HG02943 (cell line): ENCODE data around the gene SMIM14.
"Not testable (repeated sequence)": the region's sequence is repeated elsewhere in the genome, so short reads cannot be mapped to it uniquely, and the experiment has no call there.

Experiments
- ATAC-seq: cut with Tn5 transposase; IDR thresholded peaks from one replicate; pipeline ENCODE4 v1.9.1; 2021; ENCODE audit warnings: mild to moderate bottlenecking, low read depth, moderate library complexity; ENCODE audit not compliant: unreplicated experiment

Gene SMIM14

DNA sequence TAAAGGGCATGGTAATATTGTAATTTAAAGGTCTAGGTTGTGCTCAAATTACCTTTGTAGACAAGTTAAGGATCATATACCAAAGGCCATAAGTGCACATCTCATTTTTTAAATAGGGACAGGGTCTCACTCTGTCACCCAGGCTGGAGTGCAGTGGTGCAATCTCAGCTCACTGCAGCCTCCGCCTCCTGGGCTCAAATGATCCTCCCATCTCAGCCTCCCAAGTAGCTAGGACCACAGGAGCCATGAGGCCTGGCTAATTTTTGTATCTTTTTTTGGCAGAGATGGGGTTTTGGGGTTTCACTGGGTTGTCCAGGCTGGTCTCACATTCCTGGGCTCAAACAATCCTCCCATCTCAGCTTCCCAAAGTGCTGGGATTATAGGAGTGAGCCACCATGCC is 124.4 kb downstream of the SMIM14 start:
- ATAC-seq: not testable (repeated sequence)

DNA sequence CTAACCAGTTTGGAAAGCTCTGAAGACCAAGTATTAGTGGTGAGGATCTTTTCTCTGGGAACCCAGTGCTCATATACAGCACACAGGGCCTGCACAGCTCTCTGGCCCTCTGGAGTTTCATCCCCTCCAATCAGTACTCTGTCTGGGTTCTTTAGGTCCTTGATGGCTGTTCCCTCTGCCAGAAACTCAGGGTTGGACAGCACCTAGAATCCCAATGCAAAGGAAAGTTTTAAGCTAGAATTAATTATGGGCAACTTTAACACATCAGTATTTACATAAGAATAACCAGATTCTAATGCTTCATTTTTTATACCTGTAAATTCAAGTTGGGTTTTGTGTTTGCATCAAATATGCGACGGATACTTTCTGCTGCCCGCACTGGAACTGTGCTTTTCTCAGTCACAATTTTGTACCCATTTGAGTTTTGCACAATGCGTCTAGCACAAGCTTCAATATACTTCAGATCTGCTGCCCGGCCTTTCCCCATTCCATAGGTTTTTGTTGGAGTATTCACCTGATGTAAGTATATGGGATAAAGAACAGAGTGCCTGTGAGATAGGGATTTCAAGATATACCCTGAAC is 128.2 kb downstream of the SMIM14 start:
- ATAC-seq: no peak

DNA sequence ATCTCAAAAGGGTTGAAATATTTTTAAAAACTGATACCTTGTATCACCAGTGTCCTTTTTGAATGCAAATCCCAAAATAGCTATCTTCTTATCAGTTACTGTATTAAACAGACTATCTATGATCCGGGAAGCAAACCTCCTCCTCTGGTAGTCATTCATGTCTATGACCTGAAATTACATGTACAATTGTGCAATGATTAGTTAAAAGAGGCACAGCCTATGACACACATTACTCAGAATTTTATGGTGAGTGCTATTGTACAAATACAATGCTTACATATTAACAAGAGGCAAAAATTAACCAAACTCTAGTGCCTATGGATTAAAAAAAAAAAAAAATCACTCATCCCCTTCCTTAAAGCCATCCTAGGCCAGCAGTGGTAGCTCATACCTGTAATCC is 133.1 kb downstream of the SMIM14 start:
- no peak for ATAC-seq

DNA sequence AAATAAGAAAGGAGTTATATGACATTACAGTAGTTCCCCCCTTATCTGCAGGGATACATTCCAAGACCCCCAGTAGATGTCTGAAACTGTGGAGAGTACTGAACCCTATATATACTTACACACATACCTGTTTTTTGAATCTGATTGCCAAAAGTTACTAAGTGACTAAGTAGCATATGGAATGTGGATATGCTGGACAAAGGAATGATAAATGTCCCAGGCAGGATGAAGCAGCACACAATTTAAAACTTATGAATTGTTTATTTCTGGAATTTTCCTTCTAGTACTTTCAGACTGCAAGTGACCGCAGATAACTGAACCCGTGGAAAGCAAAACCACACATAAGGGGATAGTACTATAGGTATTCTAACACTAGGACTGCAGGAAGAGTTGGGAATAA is 134.1 kb downstream of the SMIM14 start:
- ATAC-seq: no peak

DNA sequence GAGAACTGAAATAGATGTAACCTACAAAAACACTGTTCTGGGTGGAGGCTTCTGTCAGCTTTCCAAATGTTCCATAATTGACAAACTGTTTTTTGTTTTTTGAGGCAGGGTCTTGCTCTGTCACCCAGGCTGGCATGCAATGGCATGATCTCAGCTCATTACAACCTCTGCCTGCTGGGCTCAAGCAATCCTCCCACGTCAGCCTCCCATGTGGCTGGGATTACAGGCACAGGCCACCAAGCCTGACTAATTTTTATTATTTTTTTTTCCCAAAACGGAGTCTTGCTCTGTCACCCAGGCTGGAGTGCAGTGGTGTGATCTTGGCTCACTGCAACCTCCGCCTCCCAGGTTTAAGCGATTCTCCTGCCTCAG is 136.0 kb downstream of the SMIM14 start:
- not testable (repeated sequence) for ATAC-seq

DNA sequence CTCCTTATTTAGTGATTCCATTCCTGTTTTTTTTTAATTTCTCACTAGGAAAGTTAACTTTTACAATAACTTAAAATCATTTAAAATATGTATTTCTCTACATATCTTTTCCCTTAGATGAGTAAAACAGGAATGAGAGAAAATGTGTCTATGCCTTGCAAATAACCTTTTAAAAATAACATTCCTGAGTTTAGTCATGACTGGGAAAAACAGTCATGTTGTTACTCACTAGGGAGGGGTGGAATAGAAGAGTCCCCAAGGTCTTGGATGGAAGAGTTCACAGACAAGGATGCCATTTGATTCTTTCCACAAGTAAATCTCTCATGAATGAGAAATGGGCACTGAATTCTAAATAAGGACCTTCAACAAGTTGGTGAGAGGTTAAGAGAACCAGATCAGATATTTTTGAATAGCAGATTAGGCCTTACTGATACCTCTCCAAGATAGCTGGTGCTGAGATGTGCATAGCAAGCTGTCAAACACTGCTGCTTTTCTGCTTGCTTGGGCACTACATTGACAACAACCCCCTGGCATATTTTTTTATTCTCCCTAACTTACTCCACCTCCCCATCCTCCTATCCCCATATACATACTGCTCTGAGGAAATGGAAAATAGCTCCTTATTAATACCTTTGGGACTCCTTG is 136.5 kb downstream of the SMIM14 start:
- no peak for ATAC-seq

DNA sequence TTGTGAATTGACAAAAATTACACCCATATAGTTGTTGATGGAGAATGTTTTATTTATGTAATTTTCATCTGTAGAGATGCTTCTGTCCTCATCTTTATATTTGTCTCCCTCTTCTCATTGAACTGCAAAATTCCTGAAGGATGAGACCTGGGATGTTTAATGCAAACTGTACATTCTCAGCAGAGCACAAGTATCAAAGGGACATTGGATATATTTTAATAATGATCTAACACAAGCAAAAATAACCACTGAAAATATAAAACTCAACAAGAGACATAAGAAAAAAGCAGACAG is 140.0 kb downstream of the SMIM14 start:
- ATAC-seq: no peak

DNA sequence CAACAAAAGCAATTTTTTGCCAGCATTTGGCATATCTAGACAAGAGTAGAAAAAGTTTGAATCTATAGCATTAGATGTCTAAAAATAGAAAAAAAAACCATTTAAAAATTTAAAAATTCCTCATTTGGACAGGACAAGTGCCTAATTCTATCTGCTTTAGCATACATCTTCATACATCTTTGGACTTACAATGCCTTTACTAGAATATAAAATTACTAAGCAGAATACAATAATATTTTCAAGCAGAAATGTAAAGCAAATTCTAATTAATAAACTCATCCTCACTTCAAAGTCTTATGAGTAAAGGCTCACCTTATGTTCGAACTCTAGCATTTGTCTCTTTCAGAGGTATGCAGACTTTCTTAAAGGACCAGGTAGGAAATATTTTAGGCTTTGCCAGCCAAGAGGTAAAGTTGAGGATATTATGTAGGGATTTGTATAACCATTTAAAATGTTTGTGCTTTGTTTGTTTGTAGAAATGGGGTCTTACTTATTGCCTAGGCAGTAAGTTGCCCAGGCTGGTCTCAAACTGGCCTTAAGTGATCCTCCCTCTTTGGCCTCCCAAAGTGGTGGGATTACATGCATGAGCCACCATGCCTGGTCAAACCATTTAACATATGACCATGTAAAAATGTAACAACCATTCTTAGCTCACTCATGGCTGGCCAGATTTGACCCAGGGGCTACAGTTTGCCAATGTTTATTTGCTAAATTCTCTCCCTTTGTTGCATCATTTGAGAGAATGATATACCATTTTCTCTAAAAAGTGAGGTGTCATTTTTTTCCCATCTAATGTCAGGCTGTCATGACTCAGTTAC is 140.5 kb downstream of the SMIM14 start:
- no peak for ATAC-seq
